ENCODE data around the gene ADAMTS9. TPM values are rescaled to one million over a fixed set of nuclear protein-coding genes. Genes with fewer than 3 reads are reported as not detected.

ADAMTS9 gene
- polyA plus RNA-seq, 1 donor from 2014 or later, result 0.32 TPM

- H3K9ac ChIP-seq (ENCODE audit: low read length), result no peak overlapping the region
- H3K4me3 ChIP-seq (ENCODE audit: low read length), result no peak overlapping the region
- no peak for TF ChIP-seq CTCF (IDR thresholded peaks at IDR 0.05; ENCODE audit: poor library complexity, severe bottlenecking)
- no peak for TF ChIP-seq EP300 (conservative IDR thresholded peaks at IDR 0.05; ENCODE audit: poor library complexity, severe bottlenecking)
- TF ChIP-seq RAD21 (conservative IDR thresholded peaks at IDR 0.05), result no peak
- TF ChIP-seq REST (IDR thresholded peaks at IDR 0.05; ENCODE audit: borderline replicate concordance), result no peak
- TF ChIP-seq EZH2 (IDR thresholded peaks at IDR 0.05; ENCODE audit: borderline replicate concordance, insufficient read depth, low read length, poor library complexity, severe bottlenecking), result no peak
- TF ChIP-seq SMC3 (conservative IDR thresholded peaks at IDR 0.05; ENCODE audit: poor library complexity), result no peak
- no peak for TF ChIP-seq MXI1 (conservative IDR thresholded peaks at IDR 0.05; ENCODE audit: poor library complexity, severe bottlenecking)
- TF ChIP-seq POLR2AphosphoS5 (IDR thresholded peaks at IDR 0.05), result no peak
- TF ChIP-seq TAF1 (IDR thresholded peaks at IDR 0.05; ENCODE audit: low read depth), result no peak
- H3K9me2 ChIP-seq (ENCODE audit: insufficient read depth, low read length), result no peaks in the 10 kb centered on the region
- no peaks in the 10 kb centered on the region for H3K36me3 ChIP-seq (ENCODE audit: insufficient read depth, low read length)
- no peak overlapping the region for H3K27ac ChIP-seq (ENCODE audit: low read length)
- no peak overlapping the region for H2AFZ ChIP-seq (ENCODE audit: low read depth, low read length)
- no peaks in the 10 kb centered on the region for H3K27me3 ChIP-seq (ENCODE audit: insufficient read depth, low read depth, low read length)
- H3F3A ChIP-seq (ENCODE audit: insufficient read depth, low read length, poor library complexity, severe bottlenecking), result no peaks in the 10 kb centered on the region
- H3K9me3 ChIP-seq (ENCODE audit: low read length), result no peaks in the 10 kb centered on the region
- no peaks in the 10 kb centered on the region for H3K79me2 ChIP-seq (replicated peaks; ENCODE audit: insufficient read depth, low read length)
- no peak overlapping the region for H3K4me2 ChIP-seq (ENCODE audit: low read length)
- H4K20me1 ChIP-seq (ENCODE audit: insufficient read depth), result no peaks in the 10 kb centered on the region
Observed at GRCh38 chr3:64608741-64609140, 79.1 kb downstream of the ADAMTS9 start.

DNA sequence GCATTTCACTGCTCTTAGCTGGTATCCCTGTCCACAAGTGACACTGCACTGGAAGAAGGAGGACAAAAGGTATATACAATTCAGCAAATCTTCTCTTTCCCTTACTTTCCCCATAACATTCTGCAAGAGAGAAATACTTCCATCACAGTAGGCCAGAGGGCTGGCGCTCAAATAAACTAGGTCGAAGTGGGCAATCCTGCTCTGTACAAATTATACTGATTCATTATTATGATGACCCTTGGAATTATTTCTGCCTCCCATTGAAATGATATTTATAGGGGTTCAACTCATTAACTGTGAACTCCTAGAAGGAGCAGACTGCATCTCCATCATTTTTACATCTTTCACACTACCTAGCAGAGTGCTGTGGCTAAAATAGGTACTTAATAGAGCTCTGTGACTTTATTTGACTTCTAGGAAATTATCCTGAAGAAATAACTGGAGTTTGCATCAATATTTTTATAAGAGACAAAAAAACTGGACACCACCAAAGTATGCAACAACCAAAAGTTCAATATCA is 80.7 kb downstream of the ADAMTS9 start:
- H3K4me3 ChIP-seq (ENCODE audit: low read length), result no peak overlapping the region
- no peak for TF ChIP-seq RAD21 (conservative IDR thresholded peaks at IDR 0.05)
- TF ChIP-seq EZH2 (IDR thresholded peaks at IDR 0.05; ENCODE audit: borderline replicate concordance, insufficient read depth, low read length, poor library complexity, severe bottlenecking), result no peak
- no peak for TF ChIP-seq EP300 (conservative IDR thresholded peaks at IDR 0.05; ENCODE audit: poor library complexity, severe bottlenecking)
- TF ChIP-seq TAF1 (IDR thresholded peaks at IDR 0.05; ENCODE audit: low read depth), result no peak

More for the DNA sequence above, 80.7 kb downstream of the ADAMTS9 start:
- Histone ChIP-seq H3K9ac (ENCODE audit: low read length) (no peak overlapping the region), H3K79me2 (replicated peaks; ENCODE audit: insufficient read depth, low read length) (no peaks in the 10 kb centered on the region), H3K27me3 (ENCODE audit: insufficient read depth, low read depth, low read length) (no peaks in the 10 kb centered on the region), H3K36me3 (ENCODE audit: insufficient read depth, low read length) (no peaks in the 10 kb centered on the region), H3K4me2 (ENCODE audit: low read length) (no peak overlapping the region), H3F3A (ENCODE audit: insufficient read depth, low read length, poor library complexity, severe bottlenecking) (no peaks in the 10 kb centered on the region), H3K27ac (ENCODE audit: low read length) (no peak overlapping the region), H4K20me1 (ENCODE audit: insufficient read depth) (no peaks in the 10 kb centered on the region), H3K9me3 (ENCODE audit: low read length) (no peaks in the 10 kb centered on the region), H3K9me2 (ENCODE audit: insufficient read depth, low read length) (no peaks in the 10 kb centered on the region), H2AFZ (ENCODE audit: low read depth, low read length) (no peak overlapping the region)
